HL-60/S4 treated with retinoic acid at 250 ng/mL for 4 days and 3 days (cell line): ENCODE data around the gene CRIM1.

Source experiments
- in situ Hi-C: fragments of 300-500 bp; cut with MboI; formaldehyde crosslinking; loops from 2 replicates; pipeline ENCODE4 v1.7.0; 2022; ENCODE audit warnings: low sequenced_read_pairs

The CRIM1 gene

DNA sequence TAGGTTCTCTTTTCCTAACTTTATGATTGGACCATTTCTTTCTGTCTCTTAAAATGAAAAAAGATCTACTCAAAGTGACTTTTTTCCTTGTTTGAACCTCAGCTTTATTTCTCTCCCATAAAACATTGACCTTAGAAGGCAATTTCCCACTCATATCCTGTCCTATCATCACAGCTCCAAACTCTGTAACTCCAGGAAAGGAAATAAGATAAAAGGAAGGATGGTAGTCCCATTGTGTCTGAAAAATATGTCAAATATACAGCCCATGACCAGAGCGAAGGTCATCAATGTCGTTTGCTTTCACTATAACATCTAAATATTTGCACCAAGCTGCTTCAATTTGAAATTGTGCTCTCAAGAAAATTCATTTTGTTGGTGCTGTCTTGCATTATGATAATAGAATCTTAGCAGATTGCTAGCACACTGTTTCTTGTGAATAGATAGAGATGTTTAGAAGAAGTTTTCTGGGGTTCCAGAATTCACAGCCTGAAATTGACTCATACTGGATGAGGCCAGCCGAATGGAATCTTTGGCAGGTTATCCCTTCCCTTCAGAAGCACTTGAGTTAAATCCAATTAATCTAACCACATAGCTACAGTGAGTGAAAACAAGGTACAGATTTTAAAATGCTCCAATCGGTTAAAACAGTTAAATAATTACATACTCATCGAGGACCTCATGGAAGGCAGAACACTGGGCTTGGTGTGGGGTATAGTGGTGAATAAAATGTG lies 95.1 kb downstream of the CRIM1 start:
- in situ Hi-C loops = no loop called here

DNA sequence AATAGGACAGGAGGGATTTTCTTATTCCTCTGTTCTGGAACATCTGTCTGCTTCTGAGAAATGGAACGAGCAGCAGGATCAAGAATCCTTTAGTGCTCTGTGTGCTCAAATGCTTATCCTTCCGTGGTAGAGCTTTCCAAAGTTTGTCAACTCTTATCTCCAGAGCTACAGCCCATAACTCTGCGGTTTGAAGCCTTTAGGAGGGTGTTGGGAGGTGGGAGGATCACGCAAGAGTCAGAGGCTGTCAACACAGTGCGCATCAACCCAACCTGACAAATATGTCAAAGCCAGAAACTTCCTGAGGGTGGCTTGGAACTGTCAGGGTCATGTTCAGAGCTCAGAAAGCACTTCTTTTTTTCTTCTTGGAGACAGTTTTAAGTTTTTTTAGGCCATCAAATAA lies 95.9 kb downstream of the CRIM1 start:
- in situ Hi-C loops = no loop called here

DNA sequence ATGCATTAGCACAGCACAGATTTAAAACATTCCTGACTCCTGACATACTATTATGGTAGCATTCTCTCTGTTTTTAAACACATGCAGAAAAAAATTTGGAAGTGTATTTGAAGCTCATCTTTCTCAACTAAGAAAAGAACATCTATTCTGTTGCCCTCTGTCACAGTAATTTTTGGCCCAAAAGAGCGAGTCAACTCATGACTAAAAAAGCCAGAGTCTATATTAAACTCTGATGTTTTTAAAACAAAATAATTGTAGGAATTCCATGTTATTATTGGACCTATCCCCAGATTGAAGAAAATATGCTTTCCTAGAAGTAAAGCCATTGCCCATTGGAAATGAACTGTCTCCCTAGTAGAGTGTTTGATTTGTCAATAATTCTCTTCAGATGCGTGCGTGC lies 96.7 kb downstream of the CRIM1 start:
- in situ Hi-C loops = no loop called here

DNA sequence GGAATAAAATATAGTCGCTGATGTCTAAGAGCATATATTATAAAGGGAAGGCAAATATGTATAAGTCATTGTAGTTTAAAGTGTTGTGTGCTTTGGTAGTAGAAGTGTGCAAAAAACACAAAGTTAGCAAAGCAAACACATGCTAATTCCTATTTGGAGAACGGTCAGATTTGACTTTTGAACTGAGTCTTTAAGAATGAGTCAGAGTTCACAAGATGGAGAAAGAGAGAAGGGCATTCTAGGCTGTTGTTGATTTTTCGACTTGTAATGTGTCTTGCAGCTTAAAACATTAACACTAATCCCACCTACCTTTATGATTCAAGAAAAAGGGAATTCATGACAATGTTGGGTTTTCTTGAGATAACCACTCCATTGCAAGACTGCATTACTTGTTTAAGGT lies 98.1 kb downstream of the CRIM1 start:
- in situ Hi-C loops = no loop called here

DNA sequence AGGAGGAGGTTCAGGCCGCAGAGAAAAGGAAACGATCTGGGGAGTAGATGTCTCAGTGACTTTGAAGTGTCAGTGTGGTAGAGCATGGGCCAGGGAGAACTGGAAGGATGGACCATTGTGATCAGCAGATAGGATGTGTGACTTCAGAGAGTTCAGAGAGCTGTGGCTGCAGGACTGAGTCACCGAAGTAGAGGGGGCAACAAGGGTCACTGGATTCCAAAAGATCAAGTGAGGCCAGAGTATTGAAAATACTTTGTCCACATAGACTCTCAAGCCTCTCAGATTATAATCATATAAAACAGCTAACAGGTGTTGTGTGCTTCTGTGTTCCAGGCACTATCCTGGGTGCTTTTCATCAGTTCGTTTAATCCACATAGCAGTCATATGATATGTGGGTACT lies 99.4 kb downstream of the CRIM1 start:
- in situ Hi-C loops = no loop called here

DNA sequence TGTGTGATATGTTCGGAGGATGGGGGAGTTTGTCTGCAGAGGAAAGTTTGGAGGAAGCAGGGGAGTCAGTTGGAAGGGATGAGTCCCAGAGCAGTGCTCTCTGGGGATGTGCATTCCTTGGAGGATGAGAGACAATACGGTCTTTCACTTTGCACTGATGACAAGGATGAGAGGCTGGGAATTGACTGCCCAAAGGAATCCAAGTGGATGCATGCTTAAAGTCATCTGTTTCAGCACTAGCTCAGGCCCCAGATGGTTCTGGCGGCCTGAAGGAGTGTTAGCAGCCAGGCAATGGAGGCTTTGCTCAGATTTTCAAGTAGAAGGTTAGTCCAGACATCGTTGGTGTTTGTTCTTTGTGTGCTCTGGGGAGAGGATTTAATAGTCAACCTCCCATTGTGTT lies 100.2 kb downstream of the CRIM1 start:
- in situ Hi-C loops = no loop called here

DNA sequence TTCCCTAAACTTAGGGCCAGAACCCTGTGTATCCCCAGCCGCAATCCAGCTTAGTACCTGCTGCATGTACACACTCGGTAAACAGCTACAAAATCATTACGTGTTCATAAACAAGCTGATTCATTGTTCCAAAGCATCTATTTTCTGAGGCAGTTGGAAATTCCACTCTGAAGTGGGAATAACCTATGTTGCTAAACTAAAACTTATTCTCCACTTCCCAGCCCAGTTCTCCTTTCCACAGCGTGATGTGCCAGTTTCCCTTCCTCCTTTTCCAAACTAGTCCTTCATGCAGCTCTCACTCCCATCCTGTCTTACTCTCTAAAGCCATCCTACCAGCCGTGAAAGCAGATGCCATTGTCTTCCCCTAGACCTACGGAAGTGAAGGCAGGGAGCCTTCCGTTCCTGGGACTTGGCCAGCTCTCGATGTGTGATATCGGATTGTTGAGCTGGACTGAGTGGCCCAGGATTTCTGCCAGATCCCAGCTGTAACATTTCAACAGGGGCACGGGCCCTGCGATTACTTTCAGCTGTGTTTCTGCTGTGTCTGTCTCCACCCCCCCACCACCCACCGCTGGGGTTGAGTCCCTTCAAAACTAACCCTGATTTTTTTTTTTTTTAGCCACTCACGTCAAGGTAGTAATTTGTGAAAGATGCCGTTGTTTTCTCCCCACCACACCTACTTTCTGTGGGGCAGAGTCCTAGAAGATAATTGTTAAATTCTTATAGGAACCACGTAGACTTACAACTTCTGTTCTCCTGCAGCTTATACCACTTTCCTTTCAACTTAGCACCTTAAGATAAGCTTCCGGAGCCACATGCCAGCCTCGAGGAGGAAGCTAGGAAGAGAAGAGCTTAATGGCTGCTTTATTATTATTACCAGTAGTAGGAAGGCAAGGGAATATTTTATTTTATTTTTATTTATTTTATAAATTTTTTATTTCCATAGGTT lies 100.9 kb downstream of the CRIM1 start:
- in situ Hi-C loops = no loop called here

DNA sequence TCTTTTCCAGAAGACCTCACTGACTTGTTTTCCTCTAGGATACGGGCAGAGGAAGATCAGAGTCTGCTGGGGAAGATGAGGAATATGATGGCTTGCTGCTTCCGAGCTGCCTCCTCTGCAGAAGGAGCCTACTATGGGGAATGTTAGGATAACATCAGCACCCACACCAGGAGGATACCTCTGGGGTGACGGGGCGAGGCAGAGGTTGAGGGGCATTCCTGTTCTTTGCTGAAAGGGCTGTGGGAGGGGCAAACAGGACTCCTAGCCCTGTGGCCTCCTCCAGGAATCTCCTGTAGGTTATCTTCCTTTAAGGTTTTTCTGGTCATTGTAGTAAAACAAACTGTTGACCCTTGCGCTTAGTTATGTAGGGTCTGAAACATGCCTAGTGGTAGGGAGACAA lies 102.5 kb downstream of the CRIM1 start:
- in situ Hi-C loops = no loop called here

DNA sequence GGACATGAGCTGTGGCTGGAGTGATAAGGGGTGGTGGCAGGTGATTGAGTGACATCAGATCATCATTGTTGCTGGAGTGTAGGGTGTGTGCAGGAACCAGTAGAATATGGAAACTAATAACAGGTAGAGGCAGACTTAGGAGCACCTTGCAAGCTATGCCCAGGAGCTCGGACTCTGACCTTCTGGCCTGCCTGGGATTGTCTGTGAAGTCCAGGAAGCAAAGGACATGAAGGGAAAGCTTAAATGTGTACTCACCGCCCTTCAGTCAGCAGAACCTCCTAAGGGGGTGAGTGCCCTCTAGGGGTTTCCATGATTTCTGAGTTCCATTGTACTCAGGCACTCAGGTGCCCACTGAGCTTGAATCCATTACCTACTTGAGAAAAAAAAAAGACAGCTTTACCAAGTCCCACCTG lies 104.2 kb downstream of the CRIM1 start:
- in situ Hi-C loops = no loop called here

DNA sequence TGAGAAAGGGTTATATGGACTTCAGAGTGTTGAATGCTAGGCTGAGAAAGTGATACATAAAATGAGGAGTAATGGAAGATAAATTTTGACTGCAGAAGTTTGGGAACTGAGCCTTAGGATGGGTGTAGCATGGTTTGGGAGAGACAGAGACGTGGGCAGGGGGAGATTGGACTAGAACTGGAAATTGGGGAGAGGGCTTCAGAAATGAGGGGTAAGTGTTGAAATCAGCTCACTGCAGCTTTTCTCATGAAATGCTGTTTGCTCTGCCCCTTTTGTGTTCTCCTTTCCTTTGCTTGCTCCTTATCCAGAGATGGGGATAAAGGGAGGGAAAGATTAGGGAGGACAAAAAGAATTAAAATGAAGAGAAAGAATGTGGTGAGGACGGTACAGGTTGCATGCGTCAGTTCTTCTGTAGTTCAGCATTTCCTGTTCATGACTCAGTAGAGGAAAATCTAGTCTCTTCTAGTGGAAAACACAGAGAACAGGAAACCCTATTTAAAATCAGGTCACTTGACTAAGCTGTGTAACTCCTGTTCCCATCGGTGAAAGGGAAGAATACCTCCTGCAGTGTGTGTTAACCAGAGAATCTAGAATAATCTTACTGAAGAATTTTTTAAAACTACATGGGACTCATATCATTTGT lies 105.6 kb downstream of the CRIM1 start:
- in situ Hi-C loops = no loop called here

DNA sequence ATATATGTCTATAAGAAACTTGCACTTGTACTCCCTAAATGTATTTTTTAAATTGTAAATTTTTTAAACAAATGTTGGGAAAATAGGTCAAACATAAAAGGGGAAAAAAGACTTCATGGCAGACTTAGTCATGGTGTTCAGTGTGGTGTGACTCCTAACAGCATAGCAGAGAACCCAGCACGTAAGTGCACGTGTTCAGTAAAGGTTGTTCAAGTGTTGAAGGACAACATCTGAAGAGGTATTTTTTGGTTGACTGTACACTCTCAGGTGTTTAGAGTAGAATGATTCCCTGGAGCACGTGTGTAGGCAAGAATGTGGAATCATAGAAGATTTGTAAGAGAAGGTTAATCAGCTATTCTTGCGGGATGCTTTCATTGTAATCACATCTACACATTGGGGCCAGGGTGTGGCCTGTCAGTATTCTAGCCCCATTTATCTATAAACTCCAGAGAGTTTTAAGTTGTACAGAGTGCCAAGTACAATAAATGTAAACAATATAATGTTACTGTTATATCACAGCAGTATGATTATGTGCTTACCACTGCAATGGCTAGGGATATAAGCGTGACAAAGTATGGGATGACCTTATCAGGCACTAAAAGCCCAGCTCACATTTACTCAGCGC lies 106.8 kb downstream of the CRIM1 start:
- in situ Hi-C loops = no loop called here

DNA sequence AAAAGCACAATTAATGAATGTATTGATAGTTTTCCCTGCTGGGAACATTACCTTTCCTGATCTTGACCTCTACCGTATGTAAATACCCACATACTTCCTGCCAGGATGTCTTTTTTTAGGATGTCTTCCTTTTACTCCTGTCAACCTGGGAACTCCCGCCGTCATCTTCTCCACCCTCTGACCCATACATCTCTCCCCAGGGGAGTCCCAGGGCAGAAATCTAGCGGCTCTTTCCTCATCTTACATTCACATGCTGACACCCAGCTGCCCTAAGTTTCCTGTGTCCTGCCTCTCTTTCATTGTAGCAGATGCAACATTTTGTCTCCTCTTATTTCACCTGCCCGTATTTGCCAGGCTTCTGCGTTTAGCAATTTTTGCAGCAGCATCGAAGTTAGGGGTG lies 107.8 kb downstream of the CRIM1 start:
- in situ Hi-C loops = no loop called here

DNA sequence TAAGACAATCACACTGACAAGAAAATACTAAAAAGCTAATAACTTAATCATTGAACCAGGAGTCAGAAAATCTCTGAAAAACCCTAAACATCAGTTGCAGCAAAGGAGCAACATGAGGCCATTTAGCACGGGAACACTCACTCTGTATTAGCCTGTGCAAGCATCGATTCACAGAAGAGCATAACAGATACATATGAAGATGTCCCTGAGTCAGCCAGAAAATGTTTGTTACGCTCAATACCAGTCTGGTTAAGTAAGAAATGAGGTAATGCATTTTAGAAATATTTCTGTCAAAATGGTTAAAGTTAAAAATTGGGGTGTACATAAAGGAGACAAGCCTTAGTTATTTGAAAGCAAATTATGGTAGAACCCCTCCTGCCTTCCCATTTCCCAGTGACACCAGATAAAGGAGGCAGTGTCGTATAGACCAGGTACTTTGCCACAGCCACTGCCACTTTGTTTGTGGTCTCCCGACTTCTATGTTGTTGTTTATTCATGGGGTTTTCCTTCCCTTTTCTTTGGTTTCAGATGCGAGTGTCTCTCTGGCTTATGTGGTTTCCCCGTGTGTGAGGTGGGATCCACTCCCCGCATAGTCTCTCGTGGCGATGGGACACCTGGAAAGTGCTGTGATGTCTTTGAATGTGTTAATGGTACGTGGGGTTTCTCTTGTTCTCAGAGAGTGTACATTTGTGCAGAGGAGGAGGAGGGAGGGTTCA lies 108.6 kb downstream of the CRIM1 start:
- in situ Hi-C loops = no loop called here

DNA sequence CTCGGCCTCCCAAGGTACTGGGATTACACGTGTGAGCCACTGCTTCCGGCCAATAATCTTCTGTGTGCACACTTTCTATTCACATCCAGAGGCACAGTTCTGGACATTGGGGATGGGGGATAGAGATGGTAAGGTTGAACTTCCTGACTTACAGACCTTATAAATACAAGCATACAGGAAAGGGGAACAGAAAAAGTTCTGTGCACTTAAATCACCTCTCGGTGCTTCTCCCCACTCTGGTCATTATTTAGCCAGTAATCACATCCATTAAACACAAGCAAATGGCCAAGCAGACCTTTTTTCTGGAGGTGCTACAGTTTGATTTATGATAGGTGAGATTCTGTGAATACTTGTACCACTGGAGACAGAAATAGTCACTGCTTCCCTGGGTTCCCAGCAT lies 110.6 kb downstream of the CRIM1 start:
- in situ Hi-C loops = no loop called here

DNA sequence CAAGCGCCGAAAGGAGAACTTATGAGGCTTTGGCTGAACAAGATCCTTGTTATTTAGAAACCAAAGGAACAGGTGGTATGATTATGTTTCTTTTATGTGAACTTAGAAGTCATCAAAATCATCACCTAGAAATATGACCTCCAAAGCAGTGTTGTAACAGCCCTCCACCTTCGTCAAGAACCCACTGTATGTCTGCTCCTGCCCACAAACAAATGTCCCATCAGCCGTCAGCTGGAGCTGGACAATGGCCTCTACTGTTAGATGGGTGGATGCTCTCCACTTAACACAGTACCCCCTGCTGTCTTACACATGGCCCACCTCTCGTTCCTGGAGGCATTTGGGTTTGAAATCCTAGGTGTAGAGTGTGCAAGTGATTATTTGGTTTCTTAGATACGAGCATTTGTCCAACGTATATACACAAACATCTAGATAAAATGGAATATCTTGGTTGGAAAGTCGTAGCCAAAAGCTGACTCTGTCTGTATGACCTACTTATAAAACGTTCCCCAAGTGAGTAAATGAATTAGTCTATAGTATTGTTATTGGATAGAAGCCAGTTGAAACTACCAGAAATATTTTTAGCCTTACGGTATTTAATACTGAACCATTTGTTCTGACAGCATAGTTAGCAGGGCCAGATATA lies 113.0 kb downstream of the CRIM1 start:
- in situ Hi-C loops = no loop called here

DNA sequence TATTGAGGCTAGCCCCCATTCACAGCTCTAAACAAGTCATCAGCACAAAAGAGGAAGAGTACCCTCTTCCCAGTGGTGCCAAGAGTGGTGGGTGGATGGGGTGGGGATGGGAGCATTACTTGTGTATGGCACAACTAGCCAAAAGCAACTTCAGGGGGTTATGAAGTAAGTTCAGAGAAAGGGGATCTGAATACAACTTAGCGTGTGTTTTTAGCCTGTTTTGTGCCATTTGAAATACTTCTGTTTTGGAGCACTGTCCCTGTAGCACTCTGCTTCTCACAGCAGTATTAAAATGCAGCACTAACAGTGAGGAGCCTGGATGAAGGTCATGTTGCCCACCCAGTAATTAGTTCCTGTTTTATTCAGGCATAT lies 113.5 kb downstream of the CRIM1 start:
- in situ Hi-C loops = no loop called here

DNA sequence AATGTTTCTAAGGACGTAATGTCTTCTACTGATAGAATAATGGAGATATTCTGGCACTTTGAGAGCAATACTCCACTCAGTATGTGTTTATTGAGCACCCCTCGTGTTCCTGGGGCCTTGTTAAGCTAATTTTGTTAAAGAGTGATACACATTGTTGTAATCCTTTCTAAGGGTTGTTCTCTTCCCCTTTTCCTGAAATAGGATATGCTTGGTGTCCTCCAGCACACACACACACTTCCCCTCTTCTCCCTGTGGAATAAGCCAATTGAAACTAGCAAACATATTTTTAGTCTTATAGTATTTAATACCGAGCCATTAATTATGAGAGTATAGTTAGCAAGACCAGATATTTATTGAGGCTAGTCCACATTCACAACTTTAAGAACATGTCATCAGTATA lies 114.1 kb downstream of the CRIM1 start:
- in situ Hi-C loops = no loop called here

DNA sequence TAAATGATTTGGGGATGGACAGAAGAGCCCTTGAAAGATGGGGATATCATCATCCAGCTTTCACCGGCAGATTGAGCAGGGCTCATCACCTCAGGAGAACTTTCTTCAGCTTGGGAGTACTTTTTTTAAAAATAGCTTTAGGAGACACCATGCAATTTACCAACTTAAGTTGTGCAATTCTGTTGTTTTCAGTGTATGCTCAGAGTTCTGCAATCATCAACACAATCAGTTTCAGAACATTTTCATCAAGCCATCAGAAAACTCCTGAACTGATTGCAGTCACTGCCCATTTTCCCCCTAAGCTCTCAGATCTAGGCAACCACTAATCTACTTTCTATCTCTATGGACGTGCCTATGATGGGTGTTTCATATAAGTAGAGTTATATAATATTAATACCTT lies 117.7 kb downstream of the CRIM1 start:
- in situ Hi-C loops = no loop called here

DNA sequence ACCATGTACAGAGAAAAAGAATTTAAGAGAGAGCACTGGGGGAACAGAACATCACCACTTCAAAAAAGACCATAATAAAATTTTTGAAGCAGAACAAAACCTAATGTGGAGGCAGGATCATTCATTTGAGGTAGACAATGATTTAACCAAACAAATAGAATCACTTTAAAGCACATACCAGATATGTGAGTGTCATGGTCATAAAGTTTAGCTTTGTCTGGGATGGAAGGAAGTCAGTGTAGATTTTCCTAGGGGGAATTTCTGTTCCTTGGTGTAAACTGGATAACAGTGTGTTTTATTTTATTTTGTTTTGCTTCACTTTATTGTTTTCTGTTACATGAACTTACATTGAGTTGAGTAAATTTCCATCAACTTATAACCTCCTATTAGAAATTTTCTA lies 120.8 kb downstream of the CRIM1 start:
- in situ Hi-C loops = no loop called here

DNA sequence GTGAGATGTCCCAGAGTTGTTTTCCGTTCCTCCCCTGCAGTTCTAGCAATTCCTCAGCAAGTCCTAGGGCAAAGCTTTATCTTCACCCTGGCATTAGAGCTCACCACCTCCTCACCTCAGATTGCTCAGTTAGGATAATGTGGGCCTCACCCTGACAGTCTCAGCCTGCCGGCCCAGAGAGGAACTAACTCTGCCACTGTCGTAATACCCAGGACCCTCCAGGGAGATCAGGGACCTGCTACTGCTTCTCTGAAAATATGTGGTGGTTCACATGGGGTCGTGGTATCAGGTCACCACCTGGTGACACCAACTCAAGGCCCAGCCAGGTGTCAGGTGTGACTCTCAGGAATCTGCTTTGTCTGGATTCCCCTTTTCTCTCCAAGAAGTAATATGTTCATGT lies 121.7 kb downstream of the CRIM1 start:
- in situ Hi-C loops = no loop called here
